Choroid plexus epithelial cell (primary cell): ENCODE measurements around the gene ADARB1.
A peak's percentile ranks its signal among the peaks of the same experiment; 100 is the strongest.

Experiments
- DNase-seq: peaks from one replicate; pipeline ENCODE4 v3.0.0-alpha.2; 2010; ENCODE audit warnings: low read depth
- H3K4me3 ChIP-seq: 2 replicates; pipeline ENCODE4 v1.5.1; 2011; ENCODE audit warnings: low read depth, mild to moderate bottlenecking, control low read depth, low read length, moderate library complexity
- CTCF ChIP-seq: conservative IDR thresholded peaks from 2 replicates; pipeline ENCODE4 v1.5.1; 2011; ENCODE audit warnings: low read depth, mild to moderate bottlenecking, control low read depth, inconsistent platforms, low read length, moderate library complexity

Gene ADARB1

GRCh38 chr21:45266518-45267389 lies 192.4 kb downstream of the ADARB1 start:
- no peak for TF ChIP-seq CTCF
- H3K4me3 ChIP-seq, result no peak overlapping the region
- peak; percentile 41 for DNase-seq

- H3K4me3 ChIP-seq, result no peak overlapping the region
- no peak for TF ChIP-seq CTCF
- no peak for DNase-seq
These were observed 193.0 kb downstream of the ADARB1 start for GRCh38 chr21:45267390-45267760.

- no peak overlapping the region for H3K4me3 ChIP-seq
- TF ChIP-seq CTCF, result no peak
- no peak for DNase-seq
These were observed 195.5 kb downstream of the ADARB1 start for GRCh38 chr21:45269861-45270260.

GRCh38 chr21:45270306-45270821 lies 196.0 kb downstream of the ADARB1 start:
- DNase-seq, result peak; percentile 40
- H3K4me3 ChIP-seq, result no peak overlapping the region
- TF ChIP-seq CTCF, result peak; percentile 60
